ENCODE results near the gene ACTL10.
"Not testable (repeated sequence)": the region's sequence is repeated elsewhere in the genome, so short reads cannot be mapped to it uniquely, and the experiment has no call there.

- TF ChIP-seq CTCF (conservative IDR thresholded peaks at IDR 0.05); ZFX (IDR thresholded peaks at IDR 0.05): not testable (repeated sequence)
These were observed 34.1 kb downstream of the ACTL10 start for GRCh38 chr20:33700696-33701441.

Data from C4-2B (cell line).